Activated T-cell treated with anti-CD3 and anti-CD28 coated beads for 1 hour (primary cell): Measurements from ENCODE around the gene FAM163A.
"Not testable (repeated sequence)": the region's sequence is repeated elsewhere in the genome, so short reads cannot be mapped to it uniquely, and the experiment has no call there.

Experiments used
- DNase-seq: peaks from one replicate; pipeline ENCODE4 v3.0.0-alpha.2; 2020; ENCODE audit warnings: low read depth

Gene FAM163A

DNA sequence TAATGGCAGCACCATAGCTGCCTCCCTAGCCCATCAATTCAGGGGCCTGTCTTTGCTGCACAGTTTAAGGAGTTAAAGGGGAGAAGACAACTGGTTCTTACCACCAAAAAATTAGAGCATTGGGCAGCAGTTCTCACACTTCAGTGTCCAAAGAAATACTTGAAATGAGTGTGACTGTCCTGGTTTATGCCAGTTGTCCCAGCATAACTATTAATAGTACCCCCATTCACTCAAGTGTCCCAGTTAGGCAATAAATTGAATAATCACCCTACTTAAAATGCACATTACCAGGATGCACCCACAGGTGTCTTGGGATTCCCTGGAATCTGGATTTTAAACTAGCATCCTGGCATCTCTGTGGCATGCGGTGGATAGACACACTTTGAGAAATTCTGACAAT lies 51.1 kb downstream of the FAM163A start:
- DNase-seq = no peak

DNA sequence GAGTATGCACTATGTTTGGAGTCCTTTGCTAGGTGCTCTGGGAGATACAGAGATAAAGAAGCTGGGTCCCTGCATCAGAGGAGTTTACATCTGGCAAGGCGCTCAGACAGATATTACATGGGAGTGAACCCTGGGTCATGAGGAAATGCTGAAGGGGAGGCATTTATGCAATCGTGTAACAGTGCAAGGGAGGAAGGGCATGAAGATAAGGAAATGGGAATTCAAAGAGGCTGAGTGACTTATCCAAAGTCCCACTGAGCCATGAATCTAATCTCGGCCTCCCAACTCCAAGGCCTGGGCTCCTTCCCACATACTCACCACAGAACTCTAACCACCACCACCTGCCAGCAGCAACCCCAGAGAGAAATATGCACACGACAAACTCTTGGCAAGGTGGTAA lies 51.6 kb downstream of the FAM163A start:
- no peak for DNase-seq

DNA sequence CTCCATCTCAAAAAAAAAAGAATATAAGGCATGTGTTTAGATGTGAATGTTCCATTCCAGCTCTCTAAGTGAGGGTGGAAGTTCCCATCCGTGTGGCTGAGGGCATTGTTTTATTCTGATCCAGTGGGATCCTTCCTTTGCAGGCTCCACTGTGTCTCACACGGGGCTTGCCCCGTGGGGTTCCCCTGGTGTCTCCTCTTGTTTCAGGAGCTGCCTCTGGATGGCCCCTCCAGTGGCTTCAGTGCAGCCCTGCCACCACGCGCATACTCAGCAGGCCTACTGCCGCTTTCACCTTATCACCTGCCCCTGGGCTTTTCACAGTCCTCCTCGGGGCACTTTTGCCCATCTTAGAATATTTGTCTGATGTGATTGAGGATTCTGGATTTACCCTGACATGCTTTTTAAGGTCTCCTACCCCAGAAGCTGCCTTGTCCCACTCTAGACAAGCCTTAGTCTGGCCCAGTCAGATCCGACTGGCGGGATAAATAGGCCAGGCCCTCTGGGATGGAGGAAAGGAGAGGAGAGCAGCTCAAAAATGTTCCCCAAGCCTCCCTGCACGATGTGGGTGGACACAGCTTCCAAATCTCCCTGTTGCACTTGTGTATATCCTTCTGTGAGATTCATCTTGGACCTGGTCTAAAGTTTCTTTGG lies 55.2 kb downstream of the FAM163A start:
- DNase-seq = no peak

DNA sequence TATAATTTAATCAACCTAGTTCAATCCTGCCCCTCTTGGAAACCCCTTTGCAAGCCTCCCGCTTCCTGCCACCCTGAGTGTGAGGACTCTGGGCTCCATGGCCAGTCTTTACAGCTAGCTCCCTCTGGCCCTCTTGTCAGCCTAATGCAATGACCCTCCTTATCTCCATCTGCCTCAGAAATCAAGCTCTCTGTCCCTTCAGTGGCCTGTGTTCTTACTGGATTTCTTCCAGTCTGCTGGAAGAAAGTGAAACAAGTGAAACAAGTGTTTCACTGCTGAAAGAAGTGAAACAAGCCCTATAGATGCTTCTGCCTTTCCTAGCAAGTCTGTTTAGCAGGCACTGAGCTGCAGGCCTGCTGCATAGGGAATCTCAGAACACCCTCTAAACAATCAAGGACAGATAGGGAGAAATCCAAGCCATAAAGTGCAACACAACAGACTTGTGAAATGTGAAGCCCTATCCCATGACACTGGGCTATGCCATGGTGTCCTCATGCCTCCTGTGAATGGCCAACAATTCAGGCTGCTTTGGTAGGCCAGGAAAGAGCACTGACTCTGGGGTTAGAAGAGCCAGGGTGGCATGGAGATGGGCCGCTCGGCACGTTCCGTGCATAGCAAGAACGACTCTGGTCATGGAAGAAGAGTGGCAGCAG lies 55.9 kb downstream of the FAM163A start:
- no peak for DNase-seq

DNA sequence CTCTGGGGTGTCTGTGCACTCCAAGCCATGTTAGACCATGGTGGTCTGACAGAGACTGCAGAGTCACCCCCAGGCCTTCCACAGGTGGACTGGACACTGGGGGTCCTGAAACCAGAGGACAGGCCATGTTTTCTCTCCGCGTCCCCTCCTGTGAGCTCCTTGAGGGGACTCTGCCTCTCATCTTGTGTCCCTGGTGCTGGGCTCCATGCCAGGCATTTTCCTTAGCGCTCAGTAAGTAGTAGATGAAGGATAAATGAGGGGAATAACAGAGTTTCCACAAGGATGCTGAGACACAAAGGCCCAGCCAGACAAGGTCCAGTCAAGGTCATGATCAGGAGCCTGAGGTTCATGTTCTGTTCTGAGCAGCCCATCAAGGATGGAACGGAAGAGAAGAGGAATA lies 57.4 kb downstream of the FAM163A start:
- no peak for DNase-seq

DNA sequence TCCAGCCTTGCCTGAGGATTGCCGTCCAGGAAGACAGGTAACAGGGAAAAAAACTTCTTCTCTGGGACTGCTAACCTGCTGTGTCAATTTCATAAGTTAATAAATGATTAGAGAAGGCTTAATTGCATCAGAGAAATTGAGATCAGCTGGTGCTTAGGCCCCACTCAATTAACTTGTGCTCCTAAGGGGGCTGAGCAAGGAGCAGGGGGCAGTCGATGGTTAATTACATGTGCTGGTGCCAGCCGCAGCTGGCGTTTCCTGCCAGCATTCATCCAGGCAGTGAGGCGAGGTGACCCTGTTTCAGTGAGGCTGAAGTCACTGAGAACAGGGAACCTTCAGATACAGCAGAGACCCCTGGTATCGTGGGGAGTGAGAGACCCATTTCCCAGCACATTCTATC lies 60.0 kb downstream of the FAM163A start:
- no peak for DNase-seq

DNA sequence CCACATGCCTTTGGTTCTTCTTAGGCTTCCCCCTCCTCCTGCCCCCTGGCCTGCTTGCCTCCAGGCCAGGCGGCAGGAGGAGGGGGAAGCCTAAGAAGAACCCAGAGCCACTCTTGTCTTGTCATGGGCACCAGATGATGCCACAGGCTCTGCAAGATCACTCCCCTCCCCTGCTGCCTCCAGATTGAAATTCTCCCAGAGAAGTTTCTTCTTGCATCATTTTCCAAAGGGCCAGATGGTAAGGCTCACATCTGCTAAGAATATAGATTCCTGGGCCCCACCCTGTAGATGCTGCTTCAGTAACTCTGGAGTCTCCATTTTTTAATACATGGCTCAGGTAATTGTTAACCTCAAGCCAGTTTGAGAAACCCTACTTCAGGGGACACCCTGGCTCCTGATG lies 60.8 kb downstream of the FAM163A start:
- DNase-seq = no peak

DNA sequence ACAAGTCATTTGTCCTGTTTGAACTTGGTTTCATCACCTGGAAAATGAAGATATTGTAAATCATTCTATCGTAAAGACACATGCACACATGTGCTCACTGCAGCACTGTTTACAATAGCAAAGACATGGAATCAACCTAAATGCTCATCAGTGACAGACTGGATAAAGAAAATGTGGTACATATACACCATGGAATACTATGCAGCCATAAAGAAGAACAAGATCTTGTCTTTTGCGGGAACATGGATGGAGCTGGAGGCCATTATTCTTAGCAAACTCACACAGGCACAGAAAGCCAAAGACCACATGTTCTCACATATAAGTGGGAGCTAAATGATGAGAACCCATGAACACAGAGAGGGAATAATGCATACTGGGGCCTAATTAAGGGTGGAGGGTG lies 61.3 kb downstream of the FAM163A start:
- not testable (repeated sequence) for DNase-seq

DNA sequence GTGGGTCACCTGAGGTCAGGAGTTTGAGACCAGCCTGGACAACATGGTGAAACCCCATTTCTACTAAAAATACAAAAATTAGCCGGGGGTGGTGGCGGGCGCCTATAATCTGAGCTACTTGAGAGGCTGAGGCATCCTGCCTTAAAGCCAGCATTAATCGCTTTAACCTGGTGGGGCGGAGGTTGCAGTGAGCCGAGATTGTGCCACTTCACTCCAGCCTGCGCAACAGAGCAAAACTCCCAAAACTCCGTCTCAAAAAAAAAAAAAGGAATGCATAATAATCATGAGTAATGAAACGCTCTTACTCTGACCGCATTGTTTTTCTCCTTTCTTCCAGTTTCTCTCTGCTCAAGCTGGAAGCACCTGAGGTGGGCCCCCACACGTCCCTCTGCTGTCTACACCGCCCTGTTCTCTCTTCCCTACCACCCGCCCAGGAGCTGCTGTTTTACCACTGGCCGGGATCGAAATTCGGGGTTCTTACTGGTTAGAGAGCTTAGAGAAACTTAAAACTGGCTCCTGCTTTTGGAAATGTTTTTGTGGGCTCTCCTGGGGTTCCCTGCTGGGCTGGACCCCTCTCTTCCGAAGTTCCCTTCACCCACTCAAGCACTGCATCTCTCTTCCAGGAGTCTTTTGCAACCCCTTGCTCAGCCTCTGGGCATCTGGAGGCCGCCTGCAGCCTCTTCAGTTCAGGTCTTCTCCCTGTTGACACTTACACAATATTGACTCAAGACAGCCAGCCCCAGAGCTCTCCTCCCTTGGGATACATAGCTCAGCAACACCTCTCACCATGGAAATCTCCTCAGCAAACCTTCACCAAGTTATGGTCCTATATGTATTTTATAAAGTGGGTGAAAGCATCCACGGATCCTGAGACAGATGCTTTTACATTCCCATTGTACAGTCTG lies 62.5 kb downstream of the FAM163A start:
- DNase-seq = no peak

DNA sequence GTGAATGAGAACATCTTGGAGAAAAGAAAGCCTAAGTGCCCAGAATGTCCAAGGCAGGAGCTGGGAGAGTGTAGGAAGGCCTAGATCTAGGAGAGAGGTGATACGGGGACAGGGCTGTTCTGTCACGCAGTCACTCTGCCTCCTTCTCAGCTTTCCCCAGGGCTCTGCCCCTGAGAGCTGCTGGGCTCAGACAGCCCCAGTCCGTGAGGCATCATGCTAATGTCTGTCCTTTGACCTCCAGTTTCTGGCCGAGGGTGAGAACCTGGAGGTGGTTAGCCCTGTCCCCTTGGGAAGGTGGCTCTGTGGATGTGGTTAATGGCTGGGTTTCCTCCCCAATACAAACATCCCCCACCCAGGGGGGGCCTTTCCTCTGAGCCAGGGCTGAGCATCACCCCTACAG lies 63.2 kb downstream of the FAM163A start:
- no peak for DNase-seq

DNA sequence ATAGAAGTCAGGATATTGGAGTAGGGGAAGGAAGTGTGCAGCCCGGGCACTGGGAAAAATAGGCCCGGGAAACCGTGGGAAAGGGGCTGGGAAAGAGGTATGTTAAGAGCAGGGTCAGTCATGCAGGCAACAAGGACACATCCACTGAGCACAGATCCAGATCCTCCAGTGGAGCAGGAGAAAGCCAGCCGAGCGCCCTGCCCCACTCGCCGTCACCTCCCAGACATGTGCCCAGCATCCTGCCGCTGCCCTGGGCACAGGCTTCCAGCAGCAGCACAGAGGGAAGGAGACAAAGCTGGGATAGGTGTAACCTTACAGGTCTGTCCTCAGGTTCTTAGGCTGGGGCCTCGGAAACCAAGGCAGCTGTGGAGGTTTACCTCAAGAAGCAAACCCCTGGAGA lies 64.2 kb downstream of the FAM163A start:
- DNase-seq = no peak

DNA sequence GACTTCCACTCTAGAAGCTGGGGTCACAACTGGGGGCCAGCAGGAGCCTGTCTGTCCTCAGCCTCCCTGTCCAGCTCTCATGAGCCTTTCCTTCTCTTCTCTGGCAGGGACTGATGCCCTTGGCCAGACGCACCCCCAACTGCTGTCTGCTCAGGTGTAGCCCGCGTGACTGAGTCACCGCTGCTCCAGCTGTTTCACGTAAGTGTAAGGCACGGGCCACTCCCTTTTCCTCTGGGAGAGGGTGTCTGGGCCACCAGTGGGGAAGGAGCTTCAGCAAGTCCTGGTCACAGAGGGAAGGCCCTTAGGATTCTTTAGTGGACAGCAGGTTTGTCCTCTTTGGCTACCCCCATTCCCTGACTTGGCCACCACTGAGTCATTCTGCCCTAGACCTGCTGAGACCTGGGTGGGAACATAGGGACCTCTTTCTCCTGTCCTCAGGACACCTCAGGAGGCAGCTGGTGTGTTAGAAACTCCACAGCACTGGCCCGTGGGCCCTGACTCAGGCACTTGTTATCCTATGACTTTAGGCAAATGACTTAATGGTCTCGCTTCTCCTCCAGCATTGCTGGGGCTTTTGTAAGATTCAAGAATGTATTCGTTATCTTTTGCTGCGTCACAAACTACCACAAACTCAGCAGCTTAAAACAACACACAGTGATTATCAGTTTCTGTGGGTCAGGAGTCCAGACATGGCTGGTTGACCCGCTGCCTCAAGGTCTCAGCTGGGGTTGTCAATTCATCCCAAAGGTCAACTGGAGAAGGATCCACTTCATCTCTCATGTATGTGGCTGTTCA lies 64.8 kb downstream of the FAM163A start:
- no peak for DNase-seq

DNA sequence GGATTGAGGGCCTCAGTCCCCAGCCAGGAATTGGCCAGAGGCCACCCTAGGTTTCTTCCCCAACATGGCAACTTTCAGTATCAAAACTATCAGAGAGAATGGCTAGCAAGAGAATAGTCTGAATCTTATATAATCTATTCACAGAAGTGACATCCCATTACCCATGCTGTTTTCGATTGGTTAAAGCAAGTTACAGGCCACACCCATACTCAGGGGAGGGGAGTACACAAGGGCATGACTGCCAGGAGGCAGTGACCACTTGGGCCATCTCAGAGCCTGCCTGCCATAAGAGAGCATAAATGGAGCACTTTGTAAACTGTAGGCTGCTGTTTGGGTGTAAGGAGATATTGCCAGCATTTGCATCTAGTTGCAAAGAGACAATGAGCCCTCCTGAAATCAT lies 65.4 kb downstream of the FAM163A start:
- no peak for DNase-seq

DNA sequence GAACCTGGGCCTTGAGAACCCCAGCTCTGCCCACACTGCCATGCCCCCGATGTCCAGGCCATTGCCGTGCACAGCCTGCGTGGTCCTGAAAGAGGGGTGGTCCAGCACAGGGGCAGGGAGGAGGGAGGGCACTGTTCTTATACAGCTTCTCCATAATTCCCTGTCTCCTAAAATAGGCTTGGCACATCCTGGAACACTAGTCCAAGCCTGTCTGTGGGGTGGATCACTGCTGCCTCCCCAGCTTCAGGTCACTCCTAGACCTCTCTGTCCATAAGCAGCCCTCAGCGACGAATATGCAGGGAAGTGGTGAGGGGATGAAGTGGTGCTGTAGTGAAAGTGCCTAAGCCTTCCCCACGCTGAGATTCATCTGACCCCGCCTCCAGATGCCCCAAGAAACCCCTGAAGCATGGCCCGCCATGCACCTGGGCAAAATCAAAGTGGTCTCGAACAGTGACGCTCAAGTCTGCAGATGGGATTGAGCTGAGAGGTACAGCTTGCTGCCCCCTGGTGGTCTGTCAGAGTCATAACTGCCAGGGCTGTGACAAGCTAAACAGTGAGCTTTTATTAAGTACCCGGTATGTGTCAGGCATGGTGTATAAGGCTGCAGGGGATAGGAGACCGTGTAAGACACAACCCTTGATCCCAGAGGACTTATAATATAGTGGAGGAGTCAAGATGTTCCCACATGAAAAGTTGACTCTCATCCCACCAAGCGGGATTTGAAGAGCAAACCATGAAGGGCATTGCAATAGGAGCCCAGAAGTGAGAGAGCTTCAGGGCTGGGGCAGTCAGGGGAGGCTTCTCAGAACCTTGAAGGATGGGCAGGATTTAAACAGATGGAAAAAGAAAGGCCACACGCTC lies 66.6 kb downstream of the FAM163A start:
- peak; percentile 61 for DNase-seq

DNA sequence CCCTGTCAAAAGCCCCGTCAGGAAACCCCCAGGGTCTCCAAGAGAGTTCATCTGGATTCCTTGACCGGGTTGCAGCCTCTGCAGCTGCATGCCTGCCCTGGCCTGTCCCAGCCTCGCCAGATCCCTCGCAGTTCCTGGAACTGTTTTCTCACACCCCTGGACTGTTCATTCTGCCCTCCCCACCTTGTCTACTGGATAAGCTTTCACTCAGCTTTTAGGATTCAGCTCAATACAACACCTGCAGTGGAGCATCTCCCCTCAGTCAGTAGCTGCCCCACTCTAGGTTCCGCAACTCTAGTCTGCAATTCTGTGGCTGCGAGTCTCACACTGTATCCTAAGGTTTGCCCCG lies 67.2 kb downstream of the FAM163A start:
- DNase-seq = no peak

DNA sequence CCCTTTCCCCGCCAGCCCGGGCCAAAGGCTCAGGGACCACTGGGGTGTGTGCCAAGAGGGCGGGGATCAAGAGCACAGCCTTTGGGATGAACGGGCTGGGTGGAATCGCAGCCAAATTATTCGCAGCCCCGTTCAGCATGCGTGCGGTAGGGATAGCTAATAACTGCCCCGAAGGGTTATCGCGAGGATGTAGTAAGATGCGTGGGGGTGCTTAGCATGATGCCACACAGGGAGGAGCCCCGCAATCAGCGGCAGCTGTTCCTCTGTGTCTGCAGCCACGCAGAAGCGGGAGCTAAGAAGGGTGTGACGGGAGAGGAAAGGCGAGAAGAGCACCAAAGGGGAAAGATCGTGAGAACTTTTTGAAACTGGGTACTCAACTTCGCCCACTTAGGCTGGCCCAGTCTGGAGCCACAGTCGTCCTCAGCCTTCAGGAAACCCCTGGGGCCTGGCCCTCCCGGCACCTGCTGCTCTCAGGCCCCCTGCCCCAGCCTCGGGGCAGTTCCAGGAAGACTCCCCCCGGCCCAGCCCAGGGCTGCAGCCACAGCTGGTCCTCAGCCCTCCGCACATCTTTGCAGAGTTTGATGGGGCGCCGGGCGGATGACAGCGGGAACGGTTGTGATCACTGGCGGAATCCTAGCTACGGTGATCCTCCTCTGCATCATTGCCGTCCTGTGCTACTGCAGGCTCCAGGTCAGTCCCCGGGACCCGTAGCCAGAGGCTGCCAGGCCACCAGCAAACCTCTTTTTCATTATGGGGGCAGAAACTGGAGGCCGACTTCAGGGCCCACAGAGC lies 69.6 kb downstream of the FAM163A start:
- no peak for DNase-seq

DNA sequence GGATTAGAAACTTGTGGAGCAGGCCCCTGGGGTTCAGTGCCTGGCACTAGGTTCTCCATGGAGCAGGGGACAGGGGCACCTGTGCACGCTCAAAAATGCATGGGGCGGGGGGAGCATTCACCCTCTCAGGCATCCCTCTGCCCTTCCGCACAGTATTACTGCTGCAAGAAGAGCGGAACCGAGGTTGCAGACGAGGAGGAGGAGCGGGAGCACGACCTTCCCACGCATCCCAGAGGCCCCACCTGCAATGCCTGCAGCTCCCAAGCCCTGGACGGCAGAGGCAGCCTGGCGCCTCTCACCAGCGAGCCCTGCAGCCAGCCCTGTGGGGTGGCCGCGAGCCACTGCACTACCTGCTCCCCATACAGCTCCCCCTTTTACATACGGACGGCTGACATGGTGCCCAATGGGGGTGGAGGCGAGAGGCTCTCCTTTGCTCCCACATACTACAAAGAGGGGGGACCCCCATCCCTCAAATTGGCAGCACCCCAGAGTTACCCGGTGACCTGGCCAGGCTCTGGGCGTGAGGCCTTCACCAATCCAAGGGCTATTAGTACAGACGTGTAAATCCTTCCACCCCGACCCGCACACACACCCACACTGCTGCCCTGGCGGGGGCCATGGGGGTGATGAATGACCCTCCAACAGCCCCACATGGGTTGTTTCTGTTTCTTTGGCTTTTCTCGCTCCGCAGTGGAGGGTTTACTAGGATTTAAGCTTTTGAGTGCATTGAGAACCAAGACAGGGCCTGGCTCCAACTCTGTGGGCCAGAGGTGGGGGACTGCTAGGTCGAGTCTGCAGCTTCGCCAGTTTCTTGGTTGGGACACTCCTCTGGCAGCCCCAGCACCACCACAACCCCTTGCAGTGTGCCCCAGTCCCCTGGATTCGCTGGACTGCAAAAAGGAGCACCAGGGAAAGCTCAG lies 70.8 kb downstream of the FAM163A start:
- no peak for DNase-seq

DNA sequence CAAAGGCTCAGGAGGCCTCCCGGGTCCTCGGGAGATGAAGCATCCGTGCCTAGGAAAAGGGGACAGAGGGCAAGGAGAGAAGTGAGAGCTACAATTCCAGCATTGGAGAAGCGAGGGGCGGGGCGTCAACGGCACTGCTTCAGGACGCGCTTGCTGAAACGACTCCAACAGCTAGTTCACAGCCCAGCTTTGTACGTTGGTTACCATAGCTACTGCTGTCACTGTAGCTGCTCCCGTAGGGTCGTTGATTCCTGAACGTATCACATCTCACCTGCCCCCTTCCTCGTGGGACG lies 71.4 kb downstream of the FAM163A start:
- no peak for DNase-seq

DNA sequence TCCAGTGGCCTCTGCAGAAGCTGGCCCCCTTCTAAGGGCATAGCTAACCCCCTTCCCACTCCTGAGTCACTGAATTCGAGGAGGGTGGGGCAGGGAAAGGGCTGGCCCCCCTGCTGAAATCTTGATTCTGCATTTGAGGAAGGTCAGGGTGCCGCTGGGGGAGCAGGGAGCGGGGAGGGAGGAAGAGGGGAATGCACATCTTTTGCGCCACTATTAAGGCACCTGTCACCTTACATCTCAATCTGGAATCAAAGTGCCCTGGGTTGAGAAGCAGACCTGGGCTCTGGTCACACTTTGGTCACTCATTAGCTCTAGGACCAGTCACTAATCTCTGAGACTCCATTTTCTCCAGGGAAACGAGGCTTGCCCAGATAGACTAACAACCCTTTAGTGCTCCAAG lies 72.5 kb downstream of the FAM163A start:
- DNase-seq = no peak
